ENCODE results near the gene PARG.
"Not testable (repeated sequence)": the region's sequence is repeated elsewhere in the genome, so short reads cannot be mapped to it uniquely, and the experiment has no call there.

PARG gene

GRCh38 chr10:49903829-49904228 lies 38.0 kb downstream of the PARG start:
- not testable (repeated sequence) for DNase-seq (ENCODE audit: low spot score)

- DNase-seq (ENCODE audit: low spot score) = not testable (repeated sequence)
These were observed 41.4 kb downstream of the PARG start for GRCh38 chr10:49900406-49900805.

GRCh38 chr10:49899999-49900398 lies 41.8 kb downstream of the PARG start:
- not testable (repeated sequence) for DNase-seq (ENCODE audit: low spot score)

GRCh38 chr10:49890025-49890424 lies 51.8 kb downstream of the PARG start:
- not testable (repeated sequence) for DNase-seq (ENCODE audit: low spot score)

GRCh38 chr10:49884739-49885331 lies 57.0 kb downstream of the PARG start:
- DNase-seq (ENCODE audit: low spot score) = not testable (repeated sequence)

- DNase-seq (ENCODE audit: low spot score) = not testable (repeated sequence)
These were observed 58.0 kb downstream of the PARG start for GRCh38 chr10:49883852-49884251.

GRCh38 chr10:49882327-49882726 lies 59.5 kb downstream of the PARG start:
- not testable (repeated sequence) for DNase-seq (ENCODE audit: low spot score)

GRCh38 chr10:49872740-49873139 lies 69.1 kb downstream of the PARG start:
- not testable (repeated sequence) for DNase-seq (ENCODE audit: low spot score)

GRCh38 chr10:49871462-49871861 lies 70.4 kb downstream of the PARG start:
- not testable (repeated sequence) for DNase-seq (ENCODE audit: low spot score)

GRCh38 chr10:49859933-49860332 lies 81.9 kb downstream of the PARG start:
- not testable (repeated sequence) for DNase-seq (ENCODE audit: low spot score)

GRCh38 chr10:49858697-49859382 lies 83.0 kb downstream of the PARG start:
- not testable (repeated sequence) for DNase-seq (ENCODE audit: low spot score)

- DNase-seq (ENCODE audit: low spot score) = not testable (repeated sequence)
These were observed 92.3 kb downstream of the PARG start for GRCh38 chr10:49849520-49849919.

- no peak for DNase-seq (ENCODE audit: low spot score)
These were observed 96.8 kb downstream of the PARG start for GRCh38 chr10:49844775-49845595.

GRCh38 chr10:49842333-49842628 lies 99.5 kb downstream of the PARG start:
- DNase-seq (ENCODE audit: low spot score) = not testable (repeated sequence)

GRCh38 chr10:49841615-49842332 lies 100.1 kb downstream of the PARG start:
- DNase-seq (ENCODE audit: low spot score) = no peak

- no peak for DNase-seq (ENCODE audit: low spot score)
These were observed 104.1 kb downstream of the PARG start for GRCh38 chr10:49837685-49838084.

GRCh38 chr10:49837051-49837478 lies 104.8 kb downstream of the PARG start:
- DNase-seq (ENCODE audit: low spot score) = no peak

GRCh38 chr10:49834976-49835375 lies 106.9 kb downstream of the PARG start:
- DNase-seq (ENCODE audit: low spot score) = no peak

GRCh38 chr10:49834201-49834600 lies 107.6 kb downstream of the PARG start:
- DNase-seq (ENCODE audit: low spot score) = no peak

- DNase-seq (ENCODE audit: low spot score) = no peak
These were observed 108.7 kb downstream of the PARG start for GRCh38 chr10:49833168-49833567.

GRCh38 chr10:49831352-49832035 lies 110.3 kb downstream of the PARG start:
- no peak for DNase-seq (ENCODE audit: low spot score)

GRCh38 chr10:49830846-49831245 lies 111.0 kb downstream of the PARG start:
- no peak for DNase-seq (ENCODE audit: low spot score)

All from hematopoietic multipotent progenitor cell treated with erythropoietin and hydrocortisone succinate and interleukin-3 and kit ligand, for 17 days (in vitro differentiated cells).